Calu3 (cell line): ENCODE results near the gene TBC1D3E. TPM values are rescaled to one million over a fixed set of nuclear protein-coding genes. Genes with fewer than 3 reads are reported as not detected.
"Not testable (repeated sequence)": the region's sequence is repeated elsewhere in the genome, so short reads cannot be mapped to it uniquely, and the experiment has no call there.

Experiments used
- Bru-seq: library from RNA; stranded (reverse); fragments of 400-500 nt; gene quantifications from one replicate; lab custom pipeline; 2021; lab: Mats Ljungman, UMichigan
- BruChase-seq, 2 experiments: library from RNA; stranded (reverse); fragments of 400-500 nt; gene quantifications; one replicate each; lab custom pipeline; 2021; lab: Mats Ljungman, UMichigan
- BruUV-seq: library from RNA; stranded (reverse); fragments of 400-500 nt; replicated peaks from 2 replicates; lab custom pipeline; 2021; lab: Mats Ljungman, UMichigan
- CTCF ChIA-PET: fragments of 300-600 bp; sonication (Branson Sonifier 250); formaldehyde crosslinking; loops from one replicate; lab custom pipeline; 2022; ENCODE audit warnings: antibody characterized with exemption; lab: Charles Lee
- DNase-seq: peaks from one replicate; pipeline ENCODE4 v3.0.0; 2022
- H3K27ac Mint-ChIP-seq: one replicate; pipeline ENCODE4 v1.8.0; 2022; ENCODE audit warnings: mixed read lengths; ENCODE audit not compliant: unreplicated experiment
- H3K27me3 Mint-ChIP-seq: one replicate; pipeline ENCODE4 v1.8.0; 2022; ENCODE audit warnings: mixed read lengths; ENCODE audit not compliant: unreplicated experiment
- H3K36me3 Mint-ChIP-seq: one replicate; pipeline ENCODE4 v1.8.0; 2022; ENCODE audit warnings: mild to moderate bottlenecking, moderate library complexity, mixed read lengths; ENCODE audit not compliant: insufficient read depth, unreplicated experiment
- H3K4me1 Mint-ChIP-seq: one replicate; pipeline ENCODE4 v1.8.0; 2022; ENCODE audit warnings: mild to moderate bottlenecking, low read depth, mixed read lengths; ENCODE audit not compliant: unreplicated experiment
- H3K4me3 Mint-ChIP-seq: one replicate; pipeline ENCODE4 v1.8.0; 2022; ENCODE audit warnings: mild to moderate bottlenecking, low read depth, moderate library complexity, mixed read lengths; ENCODE audit not compliant: unreplicated experiment
- H3K9me3 Mint-ChIP-seq: one replicate; pipeline ENCODE4 v1.8.0; 2022; ENCODE audit warnings: low read depth, mixed read lengths; ENCODE audit not compliant: unreplicated experiment
- intact Hi-C: fragments of 100-400 bp; cut with micrococcal nuclease; formaldehyde crosslinking; loops from one replicate; pipeline ENCODE4 v1.10.0; 2022; ENCODE audit not compliant: unreplicated experiment
- long read RNA-seq: library from polyadenylated mRNA; stranded (forward); transcript quantifications from one replicate; pipeline ENCODE4 v2.0.0, GENCODE V29; 2022
- total RNA-seq: library from RNA; stranded (reverse); gene quantifications from 2 replicates; pipeline ENCODE4 v1.2.3, GENCODE V29; 2022

TBC1D3E gene
- total RNA-seq = 0.37 TPM in 1 of 2 replicates, not detected in the other
- percentile 17 among the genes with signal in this experiment for Bru-seq, nascent RNA
- percentile 25 among the genes with signal in this experiment for BruChase-seq, experiment 1, labeled RNA remaining after a 6-hour chase
- BruChase-seq, experiment 2, labeled RNA remaining after a 2-hour chase = percentile 21 among the genes with signal in this experiment
- long read RNA-seq = 0 reads

- H3K4me3 Mint-ChIP-seq, DNase-seq, H3K4me1 Mint-ChIP-seq, H3K36me3 Mint-ChIP-seq, H3K27me3 Mint-ChIP-seq, CTCF ChIA-PET, H3K27ac Mint-ChIP-seq, intact Hi-C loops, H3K9me3 Mint-ChIP-seq, BruUV-seq: not testable (repeated sequence)
These were observed at the start of gene TBC1D3E for GRCh38 chr17:38127651-38128050. Gene TBC1D3E (plus strand): TSS chr17:38127951. CDS start chr17:38129496, 1,545 bp downstream.

- H3K9me3 Mint-ChIP-seq, intact Hi-C loops, H3K27me3 Mint-ChIP-seq, H3K4me3 Mint-ChIP-seq, CTCF ChIA-PET, H3K27ac Mint-ChIP-seq, BruUV-seq, H3K4me1 Mint-ChIP-seq, DNase-seq, H3K36me3 Mint-ChIP-seq: not testable (repeated sequence)
These were observed 40.4 kb upstream of the TBC1D3E start for GRCh38 chr17:38087344-38087743.

- H3K27ac Mint-ChIP-seq = not testable (repeated sequence)
These were observed 39.6 kb upstream of the TBC1D3E start for GRCh38 chr17:38088120-38088519.

DNA sequence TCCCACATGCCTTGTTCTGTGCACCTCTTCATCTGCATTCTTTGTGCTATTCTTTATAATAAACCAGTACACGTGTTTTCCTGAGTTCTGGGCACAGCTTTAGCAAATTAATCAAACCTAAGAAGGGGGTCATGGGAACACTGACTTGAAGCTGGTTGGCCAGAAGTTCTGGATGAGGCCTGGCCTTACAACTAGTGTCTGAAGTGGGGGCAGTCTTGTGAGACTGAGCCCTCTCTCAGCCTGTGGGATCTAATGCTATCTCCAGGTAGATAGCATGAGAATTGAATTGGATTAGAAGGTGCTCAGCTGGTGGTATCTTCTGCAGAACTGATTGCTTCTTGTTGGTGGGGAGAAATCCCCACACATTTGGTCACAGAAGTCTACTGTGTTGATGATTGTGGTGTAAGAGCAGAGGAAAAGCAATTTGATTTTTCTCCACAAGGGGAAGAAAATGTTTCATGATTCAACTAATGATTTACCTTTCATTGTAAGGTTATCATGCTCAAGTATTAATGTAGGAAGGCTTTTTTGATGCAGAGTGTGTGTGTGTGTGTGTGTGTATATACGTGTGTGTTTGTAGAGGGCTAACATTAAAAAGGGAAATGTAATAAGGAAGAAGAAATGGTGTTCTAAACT is 33.6 kb upstream of the TBC1D3E start:
- H3K27ac Mint-ChIP-seq, BruUV-seq, H3K9me3 Mint-ChIP-seq, intact Hi-C loops, CTCF ChIA-PET, DNase-seq, H3K36me3 Mint-ChIP-seq, H3K27me3 Mint-ChIP-seq, H3K4me1 Mint-ChIP-seq, H3K4me3 Mint-ChIP-seq: not testable (repeated sequence)

More at GRCh38 chr17:38088120-38088519, 39.6 kb upstream of the TBC1D3E start:
- H3K4me1 Mint-ChIP-seq, H3K9me3 Mint-ChIP-seq, H3K36me3 Mint-ChIP-seq, BruUV-seq, H3K27me3 Mint-ChIP-seq, intact Hi-C loops, H3K4me3 Mint-ChIP-seq, CTCF ChIA-PET: not testable (repeated sequence)
- DNase-seq = peak; percentile 17

GRCh38 chr17:38099262-38099661 is 28.5 kb upstream of the TBC1D3E start:
- H3K9me3 Mint-ChIP-seq = not testable (repeated sequence)

DNA sequence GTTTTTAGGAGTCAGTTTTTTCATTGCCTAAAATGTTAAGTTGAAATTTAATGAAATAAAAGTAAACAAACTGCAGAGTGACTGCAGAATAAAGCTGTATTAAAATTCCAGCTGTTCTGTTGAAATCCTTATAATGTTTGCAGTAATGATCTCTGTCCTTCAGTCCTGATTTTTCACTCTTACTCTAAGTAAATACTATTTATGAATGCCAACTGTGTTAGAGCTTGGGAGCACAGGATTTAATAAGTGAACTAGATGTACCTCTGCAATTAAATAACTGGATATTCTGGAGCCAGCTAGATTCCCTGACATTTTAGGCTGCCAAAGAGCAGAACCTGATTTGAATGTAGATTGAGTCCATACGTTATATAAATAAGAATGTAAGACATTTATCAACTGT is 7.9 kb upstream of the TBC1D3E start:
- CTCF ChIA-PET, intact Hi-C loops, H3K27me3 Mint-ChIP-seq: not testable (repeated sequence)

More at GRCh38 chr17:38099262-38099661, 28.5 kb upstream of the TBC1D3E start:
- intact Hi-C loops, H3K4me3 Mint-ChIP-seq, H3K36me3 Mint-ChIP-seq, BruUV-seq, H3K27me3 Mint-ChIP-seq, DNase-seq, H3K27ac Mint-ChIP-seq, CTCF ChIA-PET, H3K4me1 Mint-ChIP-seq: not testable (repeated sequence)

DNA sequence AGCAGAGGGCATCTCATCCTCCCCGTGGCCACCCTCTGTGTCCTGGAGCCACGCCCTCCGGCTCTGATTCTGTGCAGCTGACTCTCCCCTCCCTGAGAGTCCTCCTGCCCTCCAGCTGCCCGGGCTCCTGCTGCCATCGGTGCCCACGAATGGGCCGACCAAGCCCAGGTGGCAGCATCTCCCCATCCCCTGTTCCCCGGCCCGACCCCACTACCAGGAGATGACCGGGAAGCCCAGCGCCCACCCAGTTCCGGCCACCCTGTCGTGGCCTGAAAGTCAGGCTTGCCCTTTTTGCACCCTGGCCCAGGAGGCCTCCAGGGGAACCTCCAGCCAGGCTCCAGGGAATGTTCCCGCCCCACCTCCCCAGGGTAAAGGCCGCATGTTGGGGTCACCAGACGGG is 7.1 kb downstream of the TBC1D3E start:
- H3K9me3 Mint-ChIP-seq, CTCF ChIA-PET, H3K27ac Mint-ChIP-seq, H3K4me3 Mint-ChIP-seq, intact Hi-C loops, BruUV-seq, H3K36me3 Mint-ChIP-seq, H3K4me1 Mint-ChIP-seq, H3K27me3 Mint-ChIP-seq: not testable (repeated sequence)
- DNase-seq = peak; percentile 7

More for the DNA sequence above, 7.9 kb upstream of the TBC1D3E start:
- DNase-seq, H3K4me1 Mint-ChIP-seq, H3K27ac Mint-ChIP-seq, H3K9me3 Mint-ChIP-seq, H3K4me3 Mint-ChIP-seq, H3K36me3 Mint-ChIP-seq, BruUV-seq: not testable (repeated sequence)

Other genes with a start within 250 kb of the TBC1D3E start
- not detected in 2 replicates for gene TBC1D3K, start 203.5 kb upstream of the TBC1D3E start, total RNA-seq
- 147 and 156 TPM in 2 replicates for gene TBC1D3L, start 138.9 kb upstream of the TBC1D3E start, total RNA-seq
- gene TBC1D3D, start 124.0 kb upstream of the TBC1D3E start, total RNA-seq = 3.1 and 4.7 TPM in 2 replicates
- gene TBC1D3C, start 59.3 kb upstream of the TBC1D3E start, total RNA-seq = not detected in 2 replicates
- gene TBC1D3, start 64.6 kb downstream of the TBC1D3E start, total RNA-seq = not detected in 2 replicates
- 171 and 174 TPM in 2 replicates for gene MRPL45, start 169.2 kb downstream of the TBC1D3E start, total RNA-seq
- 0.45 and 0.69 TPM in 2 replicates for gene GPR179, start 216.0 kb downstream of the TBC1D3E start, total RNA-seq
- 68.3 and 83.6 TPM in 2 replicates for gene SOCS7, start 223.9 kb downstream of the TBC1D3E start, total RNA-seq